Measurements from ENCODE around the gene NTN1. TPM values are rescaled to one million over a fixed set of nuclear protein-coding genes. Genes with fewer than 3 reads are reported as not detected.

The NTN1 gene
- total RNA-seq, 1 experiment from 2014 or later = 14.5 TPM

DNA sequence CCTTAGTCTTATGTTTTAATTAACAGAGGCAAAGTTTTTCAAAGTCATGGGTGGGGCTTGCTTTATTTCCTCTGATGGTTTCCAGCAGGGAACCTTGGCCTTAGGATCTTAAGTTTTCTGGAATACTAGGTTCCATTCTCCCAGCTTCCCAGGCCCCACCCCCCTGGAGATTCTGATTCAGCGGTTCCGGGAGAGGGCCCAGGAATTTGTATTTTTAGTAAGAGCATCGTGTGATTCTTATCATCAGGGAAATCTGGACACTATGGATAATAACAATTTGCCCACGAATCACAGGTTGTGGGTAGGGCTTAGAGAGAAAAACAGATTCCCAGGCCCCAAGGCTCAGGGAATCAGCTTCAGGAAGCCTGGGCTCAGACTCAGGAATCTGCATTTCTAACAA lies 263.6 kb downstream of the NTN1 start:
- H3K27ac ChIP-seq (ENCODE audit: low read length) = no peak overlapping the region
- BruUV-seq (replicated peaks) = no TSS peak
- in situ Hi-C loops (cut with HindIII; ENCODE audit: low pct_unique_long_range_greater_than_20kb, low sequenced_read_pairs) (no loop called here), intact Hi-C loops (cut with micrococcal nuclease; ENCODE audit: unreplicated experiment) (no loop called here)
- ChIA-PET POLR2A (no interaction called here), CTCF (no interaction called here)
- no peaks in the 10 kb centered on the region for H3K4me1 ChIP-seq (ENCODE audit: control insufficient read depth, insufficient read depth, low read length)
- no peaks in the 10 kb centered on the region for H3K36me3 ChIP-seq (ENCODE audit: control insufficient read depth, insufficient read depth, low read length)
- DNase-seq (ENCODE audit: low read depth, low spot score) = no peak
- TF ChIP-seq POLR2AphosphoS5 (IDR thresholded peaks at IDR 0.05; ENCODE audit: low read depth, low read length) (no peak), TCF7L2 (IDR thresholded peaks at IDR 0.05; ENCODE audit: low read depth, low read length) (no peak), SIN3A (IDR thresholded peaks at IDR 0.05; ENCODE audit: borderline replicate concordance, insufficient read depth, low read depth, low read length) (no peak)
- TF ChIP-seq, protein P1, sequence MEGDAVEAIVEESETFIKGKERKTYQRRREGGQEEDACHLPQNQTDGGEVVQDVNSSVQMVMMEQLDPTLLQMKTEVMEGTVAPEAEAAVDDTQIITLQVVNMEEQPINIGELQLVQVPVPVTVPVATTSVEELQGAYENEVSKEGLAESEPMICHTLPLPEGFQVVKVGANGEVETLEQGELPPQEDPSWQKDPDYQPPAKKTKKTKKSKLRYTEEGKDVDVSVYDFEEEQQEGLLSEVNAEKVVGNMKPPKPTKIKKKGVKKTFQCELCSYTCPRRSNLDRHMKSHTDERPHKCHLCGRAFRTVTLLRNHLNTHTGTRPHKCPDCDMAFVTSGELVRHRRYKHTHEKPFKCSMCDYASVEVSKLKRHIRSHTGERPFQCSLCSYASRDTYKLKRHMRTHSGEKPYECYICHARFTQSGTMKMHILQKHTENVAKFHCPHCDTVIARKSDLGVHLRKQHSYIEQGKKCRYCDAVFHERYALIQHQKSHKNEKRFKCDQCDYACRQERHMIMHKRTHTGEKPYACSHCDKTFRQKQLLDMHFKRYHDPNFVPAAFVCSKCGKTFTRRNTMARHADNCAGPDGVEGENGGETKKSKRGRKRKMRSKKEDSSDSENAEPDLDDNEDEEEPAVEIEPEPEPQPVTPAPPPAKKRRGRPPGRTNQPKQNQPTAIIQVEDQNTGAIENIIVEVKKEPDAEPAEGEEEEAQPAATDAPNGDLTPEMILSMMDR (IDR thresholded peaks at IDR 0.05) = no peak
- TF ChIP-seq, protein P2, sequence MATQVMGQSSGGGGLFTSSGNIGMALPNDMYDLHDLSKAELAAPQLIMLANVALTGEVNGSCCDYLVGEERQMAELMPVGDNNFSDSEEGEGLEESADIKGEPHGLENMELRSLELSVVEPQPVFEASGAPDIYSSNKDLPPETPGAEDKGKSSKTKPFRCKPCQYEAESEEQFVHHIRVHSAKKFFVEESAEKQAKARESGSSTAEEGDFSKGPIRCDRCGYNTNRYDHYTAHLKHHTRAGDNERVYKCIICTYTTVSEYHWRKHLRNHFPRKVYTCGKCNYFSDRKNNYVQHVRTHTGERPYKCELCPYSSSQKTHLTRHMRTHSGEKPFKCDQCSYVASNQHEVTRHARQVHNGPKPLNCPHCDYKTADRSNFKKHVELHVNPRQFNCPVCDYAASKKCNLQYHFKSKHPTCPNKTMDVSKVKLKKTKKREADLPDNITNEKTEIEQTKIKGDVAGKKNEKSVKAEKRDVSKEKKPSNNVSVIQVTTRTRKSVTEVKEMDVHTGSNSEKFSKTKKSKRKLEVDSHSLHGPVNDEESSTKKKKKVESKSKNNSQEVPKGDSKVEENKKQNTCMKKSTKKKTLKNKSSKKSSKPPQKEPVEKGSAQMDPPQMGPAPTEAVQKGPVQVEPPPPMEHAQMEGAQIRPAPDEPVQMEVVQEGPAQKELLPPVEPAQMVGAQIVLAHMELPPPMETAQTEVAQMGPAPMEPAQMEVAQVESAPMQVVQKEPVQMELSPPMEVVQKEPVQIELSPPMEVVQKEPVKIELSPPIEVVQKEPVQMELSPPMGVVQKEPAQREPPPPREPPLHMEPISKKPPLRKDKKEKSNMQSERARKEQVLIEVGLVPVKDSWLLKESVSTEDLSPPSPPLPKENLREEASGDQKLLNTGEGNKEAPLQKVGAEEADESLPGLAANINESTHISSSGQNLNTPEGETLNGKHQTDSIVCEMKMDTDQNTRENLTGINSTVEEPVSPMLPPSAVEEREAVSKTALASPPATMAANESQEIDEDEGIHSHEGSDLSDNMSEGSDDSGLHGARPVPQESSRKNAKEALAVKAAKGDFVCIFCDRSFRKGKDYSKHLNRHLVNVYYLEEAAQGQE (IDR thresholded peaks at IDR 0.05; ENCODE audit: insufficient read depth in 1 of 2, low read depth in 2 of 2, low read length in 1 of 2) = no peak
- no peaks in the 10 kb centered on the region for H3K27me3 ChIP-seq (ENCODE audit: control insufficient read depth, insufficient read depth, low read length)
- ATAC-seq = no peak
- no peak overlapping the region for H3K4me3 ChIP-seq (ENCODE audit: low read depth in 2 of 2, low read length in 2 of 2)
- no peaks in the 10 kb centered on the region for H3K9me3 ChIP-seq (ENCODE audit: control insufficient read depth, insufficient read depth, low read depth, low read length)

DNA sequence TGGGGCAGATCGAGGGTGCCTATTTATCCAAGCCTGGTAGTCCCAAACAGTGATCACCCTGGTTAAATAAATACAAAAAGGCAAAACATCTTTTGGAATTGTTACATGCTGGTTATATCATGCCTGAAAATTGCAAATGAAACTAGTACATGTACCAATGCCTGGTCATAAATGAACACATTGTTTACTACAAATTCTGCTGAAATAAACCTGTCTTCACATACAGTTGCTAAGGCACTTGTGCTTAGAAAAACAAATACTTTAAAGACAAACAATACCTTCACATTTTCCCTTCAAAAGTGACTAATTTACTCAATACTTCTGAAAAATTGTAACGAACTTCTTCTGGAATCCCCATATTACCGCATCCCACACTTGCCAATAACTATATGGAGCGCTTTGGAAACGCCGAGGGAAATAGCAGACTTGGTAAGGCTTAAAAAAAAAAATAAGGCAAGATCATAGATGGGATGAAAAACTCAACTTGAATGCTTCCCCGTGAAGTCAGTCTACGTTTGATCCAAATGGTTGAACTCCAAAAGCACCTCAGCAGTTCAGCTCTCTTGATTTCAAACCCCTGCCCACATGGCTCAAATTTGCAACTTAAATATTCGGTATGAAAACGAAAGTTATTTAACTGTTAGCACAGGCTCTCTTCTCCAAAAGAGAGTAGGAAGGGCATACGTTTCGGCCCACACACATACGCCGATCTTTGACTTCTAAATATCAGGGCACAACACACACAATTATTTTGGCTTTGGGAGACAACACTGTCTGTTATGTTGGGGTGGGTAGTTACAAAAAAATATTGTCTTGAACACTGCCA lies 264.5 kb downstream of the NTN1 start:
- TF ChIP-seq, protein P1 (IDR thresholded peaks at IDR 0.05) = no peak
- TF ChIP-seq, protein P2 (IDR thresholded peaks at IDR 0.05; ENCODE audit: insufficient read depth in 1 of 2, low read depth in 2 of 2, low read length in 1 of 2) = no peak
- no peak for TF ChIP-seq SIN3A (IDR thresholded peaks at IDR 0.05; ENCODE audit: borderline replicate concordance, insufficient read depth, low read depth, low read length)
- Histone ChIP-seq H3K9me3 (ENCODE audit: control insufficient read depth, insufficient read depth, low read depth, low read length) (no peaks in the 10 kb centered on the region), H3K36me3 (ENCODE audit: control insufficient read depth, insufficient read depth, low read length) (no peaks in the 10 kb centered on the region), H3K4me3 (ENCODE audit: low read depth in 2 of 2, low read length in 2 of 2) (no peak overlapping the region), H3K27me3 (ENCODE audit: control insufficient read depth, insufficient read depth, low read length) (no peaks in the 10 kb centered on the region), H3K27ac (ENCODE audit: low read length) (no peak overlapping the region), H3K4me1 (ENCODE audit: control insufficient read depth, insufficient read depth, low read length) (no peaks in the 10 kb centered on the region)
- in situ Hi-C loops (cut with HindIII; ENCODE audit: low pct_unique_long_range_greater_than_20kb, low sequenced_read_pairs) = no loop called here
- no TSS peak for BruUV-seq (replicated peaks)
- no peak for ATAC-seq
- intact Hi-C loops (cut with micrococcal nuclease; ENCODE audit: unreplicated experiment) = no loop called here
- ChIA-PET CTCF (no interaction called here), POLR2A (interaction anchor here (0.6 kb wide), 1 partner anchor 71 kb away, joined by 7 read pairs; no protein-coding TSS in a partner anchor)
- DNase-seq (ENCODE audit: low read depth, low spot score) = no peak
